GM19240 (cell line): ENCODE data around the gene RPL22L1.
"Not testable (repeated sequence)": the region's sequence is repeated elsewhere in the genome, so short reads cannot be mapped to it uniquely, and the experiment has no call there.

Source experiments
- DNase-seq: peaks from one replicate; pipeline ENCODE4 v3.0.0; 2011; ENCODE audit warnings: low spot score; ENCODE audit not compliant: insufficient read length

The RPL22L1 gene

DNA sequence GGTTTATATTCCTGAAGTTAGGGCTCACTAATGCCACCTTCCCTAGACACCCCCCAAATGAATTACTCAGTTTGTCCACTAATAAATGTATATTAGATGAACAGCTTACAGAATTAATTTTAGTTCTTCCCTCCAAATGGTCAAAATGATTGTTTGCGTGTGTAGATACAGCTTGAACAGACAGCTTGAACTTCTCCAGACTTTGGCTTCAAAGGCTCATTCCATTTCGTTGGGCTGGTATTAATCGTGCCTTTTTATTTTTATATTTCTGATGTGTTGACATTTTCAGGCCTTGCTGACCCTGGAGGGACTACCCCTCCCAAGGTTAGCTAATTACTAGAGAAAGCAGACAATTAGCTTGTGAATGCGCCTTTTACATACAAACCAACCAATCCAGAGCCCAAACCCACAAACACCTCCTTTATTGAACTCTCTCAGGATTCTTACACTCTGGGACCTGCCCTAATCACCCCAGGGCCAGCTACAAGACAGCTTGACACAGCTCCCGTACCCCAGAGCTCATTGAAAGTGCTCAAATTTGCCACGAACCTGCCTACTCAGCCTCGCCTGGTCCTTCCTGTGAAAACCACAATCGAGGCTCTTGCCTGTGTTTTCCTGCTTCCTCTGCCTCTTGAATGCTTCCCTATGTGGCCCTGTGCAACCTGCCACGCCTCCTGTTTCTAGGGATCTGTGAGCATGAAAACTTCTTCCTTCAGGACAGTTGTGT lies 40.3 kb downstream of the RPL22L1 start:
- no peak for DNase-seq

DNA sequence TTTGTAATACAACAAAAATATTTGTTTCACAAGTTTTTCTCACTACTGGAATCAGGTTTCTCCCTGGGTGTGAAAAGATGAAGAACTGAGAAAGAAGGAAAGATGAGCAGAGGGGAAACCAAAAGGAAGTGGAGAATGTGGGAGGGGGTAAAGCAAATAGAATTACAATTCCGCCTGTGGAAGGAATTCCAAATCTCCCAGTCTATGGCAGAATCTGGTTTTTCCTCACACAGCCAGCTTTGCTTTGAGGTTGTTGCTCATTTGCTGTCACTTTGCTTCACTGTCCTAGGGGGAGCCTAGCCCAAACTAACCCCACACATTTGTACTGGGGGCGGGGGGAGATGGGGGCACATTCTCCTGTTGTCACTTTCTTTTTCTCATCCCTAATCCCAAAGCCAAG lies 43.9 kb downstream of the RPL22L1 start:
- no peak for DNase-seq

DNA sequence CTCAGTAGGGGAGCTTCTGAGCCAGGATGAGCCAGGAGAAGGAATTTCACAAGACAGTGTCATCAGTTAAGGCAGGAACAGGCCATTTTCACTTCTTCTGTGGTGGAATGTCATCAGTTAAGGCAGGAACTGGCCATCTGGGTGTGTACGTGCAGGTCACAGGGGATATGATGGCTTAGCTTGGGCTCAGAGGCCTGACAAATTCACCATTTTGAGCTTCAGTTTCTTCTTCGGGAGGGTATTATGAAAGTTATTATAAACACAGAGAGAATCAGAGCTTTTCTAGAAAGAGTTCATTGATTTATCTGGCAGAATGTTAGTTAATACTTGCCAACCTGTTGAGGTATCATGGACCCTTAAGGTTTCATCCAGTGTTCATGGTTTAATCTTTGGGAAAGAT lies 46.4 kb downstream of the RPL22L1 start:
- not testable (repeated sequence) for DNase-seq

DNA sequence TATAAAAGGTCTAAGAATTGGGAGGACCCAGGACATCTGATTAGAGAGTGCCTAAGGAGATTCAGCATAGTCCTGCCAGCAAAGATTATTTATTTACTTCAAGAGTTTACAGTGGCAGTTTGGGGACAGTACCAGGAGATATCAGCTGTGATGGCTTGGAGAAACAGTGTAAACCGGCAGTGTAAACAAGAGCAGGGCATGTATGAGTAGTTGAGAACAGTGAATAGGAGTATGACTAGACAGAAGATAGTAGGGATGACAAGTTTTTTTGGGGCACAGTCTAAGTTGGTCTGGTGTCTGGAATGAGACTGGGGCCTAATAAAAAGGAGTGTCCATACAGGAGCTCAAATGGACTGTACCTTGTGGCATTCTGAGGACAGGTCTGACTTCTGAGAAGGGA lies 51.7 kb downstream of the RPL22L1 start:
- not testable (repeated sequence) for DNase-seq

DNA sequence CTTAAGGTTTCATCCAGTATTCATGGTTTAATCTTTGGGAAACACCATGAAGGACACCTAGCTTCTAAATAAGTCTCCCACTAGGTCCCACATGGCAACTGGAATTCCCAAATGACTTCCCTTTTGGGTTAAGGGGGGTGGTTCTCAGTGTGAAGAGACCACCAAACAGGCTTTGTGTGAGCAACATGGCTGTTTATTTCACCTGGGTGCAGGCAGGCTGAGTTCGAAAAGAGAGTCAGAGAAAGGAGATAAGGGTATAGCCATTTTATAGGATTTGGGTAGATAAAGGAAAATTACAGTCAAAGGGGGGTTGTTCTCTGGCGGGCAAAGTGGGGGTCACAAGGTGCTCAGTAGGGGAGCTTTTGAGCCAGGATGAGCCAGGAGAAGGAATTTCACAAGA lies 52.5 kb downstream of the RPL22L1 start:
- DNase-seq = not testable (repeated sequence)

DNA sequence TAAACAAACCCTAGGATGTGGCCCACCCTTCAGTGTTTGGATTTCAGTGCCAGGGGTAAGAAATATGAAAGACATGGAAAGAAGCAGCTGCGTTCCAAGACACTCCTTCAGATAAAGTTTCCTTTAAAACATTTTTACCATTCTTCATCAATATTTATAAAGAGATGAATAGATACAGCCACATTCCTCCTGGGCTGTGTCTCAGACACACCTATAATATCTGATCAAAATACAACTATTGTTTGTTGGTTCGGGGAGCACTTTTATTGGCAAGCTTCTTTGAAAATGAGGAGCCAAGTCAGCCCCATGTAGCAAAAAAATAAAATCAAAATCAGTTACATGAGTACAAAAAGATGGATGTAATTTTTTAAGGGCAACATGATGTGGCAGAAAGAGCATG lies 53.2 kb downstream of the RPL22L1 start:
- DNase-seq = no peak

DNA sequence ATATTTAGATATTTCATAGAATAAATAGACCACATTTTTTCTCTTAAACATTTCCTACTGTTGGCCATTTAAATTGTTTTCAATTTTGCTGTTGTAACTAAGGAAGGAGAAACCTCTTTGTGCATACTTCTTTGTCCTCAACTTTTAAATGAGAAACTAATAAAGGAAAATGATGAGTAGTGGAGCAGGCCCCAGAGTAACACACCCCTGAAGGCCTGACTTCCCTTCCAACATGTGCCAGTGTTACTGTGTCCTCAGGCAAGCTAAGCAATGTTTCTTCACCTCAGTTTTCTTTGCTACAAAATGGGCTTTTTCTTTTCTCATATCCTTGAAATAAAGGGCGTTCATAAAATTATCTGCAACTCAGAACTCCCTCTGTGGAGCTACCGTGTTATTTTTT lies 53.7 kb downstream of the RPL22L1 start:
- DNase-seq = no peak

DNA sequence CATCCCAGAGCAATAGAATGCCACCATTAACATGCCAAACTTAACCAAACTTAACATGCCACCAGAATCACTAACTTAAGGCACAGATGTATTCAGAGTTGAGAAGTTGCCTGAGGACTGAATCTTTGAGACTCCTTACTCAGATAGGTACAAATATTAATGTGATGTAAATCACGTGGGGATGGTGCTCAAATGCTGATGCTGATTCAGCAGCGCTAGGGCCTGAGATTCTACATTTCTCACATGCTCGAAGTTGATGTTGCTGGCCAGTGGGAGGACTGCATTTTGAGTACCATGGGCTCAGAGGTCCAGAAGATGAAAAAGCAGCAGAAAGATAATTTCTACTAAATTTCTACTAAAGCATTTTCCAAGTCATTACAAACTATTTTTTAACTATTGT lies 54.1 kb downstream of the RPL22L1 start:
- DNase-seq = no peak

DNA sequence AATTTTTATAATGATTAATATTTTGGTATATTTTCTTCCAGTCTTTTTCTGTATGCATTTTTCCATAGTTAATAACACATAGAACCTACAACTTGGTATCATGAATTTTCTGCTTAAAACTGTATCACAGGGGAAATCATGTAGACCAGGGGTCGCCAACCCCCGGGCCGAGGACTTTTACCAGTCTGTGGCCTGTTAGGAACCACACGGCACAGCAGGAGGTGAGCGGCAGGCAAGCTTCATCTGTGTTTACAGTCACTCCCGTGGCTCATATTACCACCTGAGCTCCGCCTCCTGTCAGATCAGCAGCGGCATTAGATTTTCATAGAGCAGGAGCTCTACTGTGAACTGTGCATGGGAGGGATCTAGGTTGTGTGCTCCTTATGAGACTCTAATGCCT lies 54.7 kb downstream of the RPL22L1 start:
- no peak for DNase-seq
